ENCODE data around the gene CDH12.

The CDH12 gene

DNA sequence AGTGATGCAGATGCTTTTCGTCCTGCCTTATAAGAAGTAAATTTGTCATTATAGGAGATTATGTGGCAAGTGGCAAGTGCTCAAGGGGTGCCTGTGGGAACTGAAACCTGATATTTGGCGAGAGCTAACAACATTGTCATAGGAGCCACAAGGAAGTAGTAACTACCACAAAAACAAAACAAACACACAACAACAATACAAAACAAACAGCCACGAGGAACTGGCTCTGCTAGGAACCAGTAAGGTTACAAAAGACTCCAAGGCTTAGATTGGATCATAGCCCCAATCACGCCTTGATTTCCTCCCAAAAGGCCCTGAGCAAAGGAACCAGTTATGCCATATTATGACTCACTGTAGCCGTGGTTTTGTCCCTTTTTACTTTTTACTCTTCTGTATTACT lies 1045.2 kb downstream of the CDH12 start:
- no peak for DNase-seq

DNA sequence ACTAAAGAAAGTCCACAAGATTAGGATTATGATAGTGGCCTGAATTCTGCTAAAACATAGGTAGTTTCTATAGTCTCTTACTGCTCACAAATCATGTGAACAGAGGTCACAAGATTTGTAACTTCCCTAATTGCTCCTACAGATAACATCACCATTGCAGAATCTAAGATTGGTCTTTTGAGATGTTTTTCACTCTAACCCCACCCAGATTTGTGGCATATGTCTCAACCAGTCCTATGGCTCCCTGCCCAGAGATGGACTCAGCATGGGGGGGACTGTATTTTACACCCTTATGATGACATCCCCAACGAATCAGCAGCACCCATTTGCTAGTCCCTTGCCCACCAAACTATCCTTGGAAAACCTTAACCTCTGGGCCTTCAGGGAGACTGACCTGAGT lies 1046.2 kb downstream of the CDH12 start:
- no peak for DNase-seq

GRCh38 chr5:21806271-21806670 lies 1046.9 kb downstream of the CDH12 start:
- no peak for DNase-seq

DNA sequence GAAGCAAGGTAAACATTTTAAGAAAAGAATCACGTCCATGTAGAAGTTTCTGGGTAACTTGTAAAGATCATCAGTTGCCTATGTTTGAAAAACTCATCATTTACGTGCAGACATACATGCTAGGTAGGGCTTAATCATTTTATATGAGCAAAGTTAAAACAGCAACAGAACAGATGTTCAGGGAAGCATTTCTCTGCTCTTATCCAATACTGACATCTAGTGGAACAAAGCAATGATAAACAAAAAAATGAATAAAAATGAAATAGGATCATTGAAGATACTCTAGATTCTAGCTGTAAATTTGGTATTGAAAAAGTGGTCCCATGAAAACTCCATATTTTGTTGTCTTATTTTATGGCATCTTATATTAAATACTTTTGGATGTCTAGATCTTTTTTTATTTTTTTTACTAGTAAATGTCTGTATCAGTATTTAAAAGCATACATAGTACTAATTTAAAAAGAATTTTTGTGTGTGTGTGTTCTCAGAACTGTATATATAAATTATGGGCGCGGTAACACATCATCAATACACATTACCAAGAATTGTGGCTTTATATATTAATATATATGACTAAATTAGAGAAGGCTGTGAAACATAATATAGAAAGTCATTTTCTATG lies 1050.2 kb downstream of the CDH12 start:
- DNase-seq, result peak; percentile 29

GRCh38 chr5:21802100-21802499 lies 1051.0 kb downstream of the CDH12 start:
- no peak for DNase-seq

DNA sequence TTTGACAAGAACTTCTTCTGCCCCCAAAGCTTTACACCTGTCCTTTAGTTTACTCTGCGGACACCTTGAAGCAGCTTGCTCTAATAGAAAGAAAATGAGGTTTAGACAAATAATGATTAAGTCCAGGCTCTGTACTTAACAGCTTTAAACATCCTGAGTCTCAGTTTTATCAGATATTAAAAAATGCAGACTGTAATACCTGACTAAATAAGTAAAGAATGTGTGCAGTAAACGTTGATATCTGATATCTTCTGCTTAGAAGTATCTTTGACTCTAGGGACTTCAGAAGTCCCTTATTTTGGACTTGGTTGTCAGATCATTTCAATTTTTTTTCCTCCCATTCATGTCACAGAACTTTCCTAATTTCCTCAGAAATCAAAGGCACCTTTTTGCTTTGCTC lies 1060.4 kb downstream of the CDH12 start:
- DNase-seq, result no peak

- DNase-seq, result no peak
Observed at GRCh38 chr5:21791304-21791703, 1061.8 kb downstream of the CDH12 start.

- DNase-seq, result no peak
Observed at GRCh38 chr5:21784487-21784886, 1068.7 kb downstream of the CDH12 start.

DNA sequence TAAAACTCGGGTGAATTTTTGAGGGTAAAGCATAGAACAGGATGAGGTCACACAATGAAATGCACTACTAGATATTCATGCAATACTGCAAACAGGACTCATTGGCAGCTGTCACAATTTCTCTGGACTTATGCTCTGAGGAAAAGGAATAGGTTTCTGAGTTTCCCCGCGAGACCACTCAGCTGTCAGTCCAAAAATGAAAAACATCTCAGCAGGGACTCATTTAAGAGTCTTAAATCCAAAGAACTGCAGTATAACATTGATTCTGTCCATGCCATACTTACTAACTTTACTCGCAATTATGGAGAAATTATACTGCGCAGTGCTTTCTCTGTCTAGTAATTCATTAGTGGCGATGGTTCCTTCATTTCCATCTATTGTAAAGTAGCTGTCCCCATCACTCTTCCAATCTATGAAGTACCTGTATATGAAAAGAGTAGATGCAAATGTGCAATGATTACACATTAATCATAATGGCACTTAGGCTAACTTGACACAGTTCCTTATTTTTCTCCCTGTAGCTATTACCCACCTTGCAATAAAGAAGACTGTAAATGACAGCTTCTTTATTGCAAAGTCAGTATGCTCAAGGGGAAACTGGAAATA lies 1070.0 kb downstream of the CDH12 start:
- DNase-seq, result no peak

- no peak for DNase-seq
Observed at GRCh38 chr5:21776466-21776865, 1076.7 kb downstream of the CDH12 start.

GRCh38 chr5:21774801-21775200 lies 1078.3 kb downstream of the CDH12 start:
- DNase-seq, result peak; percentile 68

GRCh38 chr5:21774281-21774680 lies 1078.9 kb downstream of the CDH12 start:
- no peak for DNase-seq

- no peak for DNase-seq
Observed at GRCh38 chr5:21773456-21773855, 1079.7 kb downstream of the CDH12 start.

DNA sequence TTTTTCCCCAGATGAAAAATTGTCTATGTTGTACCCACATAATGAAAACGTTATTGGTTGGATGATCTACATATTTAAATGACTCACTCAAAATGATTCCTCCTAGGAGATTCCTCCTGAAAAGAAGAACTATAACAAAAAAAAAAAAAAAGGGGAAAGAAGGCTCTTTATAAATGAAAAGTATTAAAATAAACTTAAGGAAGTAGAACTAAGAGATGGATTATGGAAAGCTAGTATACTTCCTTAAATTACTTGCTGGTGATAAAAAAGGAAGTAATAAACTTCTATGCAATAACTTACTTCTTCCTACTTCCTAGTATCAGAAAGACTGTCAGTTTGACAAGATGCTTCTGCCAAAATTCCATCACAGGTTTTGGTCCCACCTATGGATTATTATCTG lies 1087.7 kb downstream of the CDH12 start:
- DNase-seq, result no peak

DNA sequence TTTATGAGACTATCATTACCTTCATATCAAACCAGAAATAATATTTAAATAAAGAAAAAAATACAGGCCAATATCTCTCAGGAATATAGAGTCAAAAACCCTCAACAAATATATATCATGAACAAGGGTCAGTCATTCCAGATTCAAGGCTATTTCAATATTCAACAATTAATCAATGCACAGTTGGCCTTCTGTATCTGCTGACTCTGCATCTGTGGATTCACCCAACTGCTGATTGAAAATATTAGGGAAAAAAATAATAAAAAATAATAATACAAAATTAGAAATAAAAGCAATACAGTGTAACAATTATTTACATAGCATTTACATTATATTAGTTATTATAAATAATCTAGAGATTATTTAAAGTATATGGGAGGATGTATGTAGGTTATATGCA lies 1114.0 kb downstream of the CDH12 start:
- DNase-seq, result no peak

GRCh38 chr5:21723500-21723899 lies 1129.6 kb downstream of the CDH12 start:
- no peak for DNase-seq

GRCh38 chr5:21711866-21712758 lies 1141.0 kb downstream of the CDH12 start:
- DNase-seq, result no peak

- no peak for DNase-seq
Observed at GRCh38 chr5:21709770-21710169, 1143.4 kb downstream of the CDH12 start.

- no peak for DNase-seq
Observed at GRCh38 chr5:21704974-21705668, 1148.0 kb downstream of the CDH12 start.

GRCh38 chr5:21701317-21701716 lies 1151.8 kb downstream of the CDH12 start:
- DNase-seq, result no peak
